CD14-positive monocyte (primary cell): ENCODE data around the gene CHMP4A. TPM values are rescaled to one million over a fixed set of nuclear protein-coding genes. Genes with fewer than 3 reads are reported as not detected.

Experiments used
- DNase-seq, 3 donors: peaks; one replicate each; pipeline ENCODE4 v3.0.0-alpha.2; 2011 to 2022
- H2AFZ ChIP-seq: 2 replicates; pipeline ENCODE4 v1.6.0; 2012; ENCODE audit warnings: mild to moderate bottlenecking, low read depth, low read length, inconsistent platforms; ENCODE audit not compliant: insufficient read depth, poor library complexity, severe bottlenecking
- H3K27ac ChIP-seq, 2 donors: 1 replicate in 1 of 2; 2 replicates in 1 of 2; pipeline ENCODE4 v1.5.1; 2012 to 2013; ENCODE audit warnings: low read length in 2 of 2, control low read depth in 1 of 2, inconsistent platforms in 1 of 2, low read depth in 1 of 2, mild to moderate bottlenecking in 1 of 2
- H3K27me3 ChIP-seq, 2 donors: one replicate each; pipeline versions ENCODE4 v1.6.0 to v1.6.1; 2011 to 2013; ENCODE audit warnings: low read length in 2 of 2; ENCODE audit not compliant: control insufficient read depth in 2 of 2, insufficient read depth in 2 of 2
- H3K36me3 ChIP-seq, 2 donors: replicated peaks in 1 of 2; 1 replicate in 1 of 2; 2 replicates in 1 of 2; pipeline versions ENCODE4 v1.5.1 to v1.6.1; 2012 to 2013; ENCODE audit warnings: low read length in 2 of 2, control low read depth in 1 of 2, inconsistent platforms in 1 of 2, mild to moderate bottlenecking in 1 of 2; ENCODE audit not compliant: insufficient read depth in 2 of 2, control insufficient read depth in 1 of 2
- H3K4me1 ChIP-seq, 2 donors: 1 replicate in 1 of 2; 2 replicates in 1 of 2; pipeline versions ENCODE4 v1.5.1 to v1.6.1; 2012 to 2013; ENCODE audit warnings: low read length in 2 of 2, control low read depth in 1 of 2, inconsistent platforms in 1 of 2, mild to moderate bottlenecking in 1 of 2, moderate library complexity in 1 of 2; ENCODE audit not compliant: insufficient read depth in 2 of 2, control insufficient read depth in 1 of 2
- H3K4me2 ChIP-seq: replicated peaks from 2 replicates; pipeline ENCODE3; 2012; ENCODE audit warnings: low read length, moderate library complexity, mild to moderate bottlenecking; ENCODE audit not compliant: poor library complexity, severe bottlenecking; ENCODE audit errors: extremely low read depth
- H3K4me3 ChIP-seq, 3 experiments: fragments of 200-600 bp in 1 of 3; sonication (generic) in 1 of 3; replicated peaks in 1 of 3; 1 replicate in 2 of 3; 2 replicates in 1 of 3; pipeline ENCODE4 v1.5.1; 2011 to 2013; ENCODE audit warnings: low read length in 3 of 3, mild to moderate bottlenecking in 3 of 3, control low read depth in 2 of 3, low read depth in 2 of 3, inconsistent platforms in 1 of 3, moderate library complexity in 1 of 3
- H3K79me2 ChIP-seq: 2 replicates; pipeline ENCODE4 v1.6.0; 2012; ENCODE audit warnings: mild to moderate bottlenecking, control low read depth, inconsistent platforms, low read length, moderate library complexity; ENCODE audit not compliant: insufficient read depth
- H3K9ac ChIP-seq: 2 replicates; pipeline ENCODE4 v1.6.0; 2017; ENCODE audit warnings: low read length, mild to moderate bottlenecking; ENCODE audit not compliant: insufficient read depth, poor library complexity, severe bottlenecking
- H3K9me3 ChIP-seq, 2 donors: replicated peaks in 1 of 2; 1 replicate in 1 of 2; 2 replicates in 1 of 2; pipeline versions ENCODE4 v1.5.1 to v1.6.1; 2012 to 2013; ENCODE audit warnings: low read length in 2 of 2, control low read depth in 1 of 2; ENCODE audit not compliant: control insufficient read depth in 1 of 2, insufficient read depth in 1 of 2
- H4K20me1 ChIP-seq: 2 replicates; pipeline ENCODE4 v1.6.0; 2012; ENCODE audit warnings: mild to moderate bottlenecking, low read length, control low read depth, moderate library complexity; ENCODE audit not compliant: insufficient read depth
- H3K27ac Mint-ChIP-seq, 7 donors: one replicate each; pipeline ENCODE4 v1.8.0; 2020; ENCODE audit warnings: mild to moderate bottlenecking in 7 of 7, mixed read lengths in 7 of 7, moderate library complexity in 6 of 7, inconsistent platforms in 2 of 7
- H3K27me3 Mint-ChIP-seq, 3 donors: one replicate each; pipeline ENCODE4 v1.8.0; 2021 to 2022; ENCODE audit warnings: low read depth in 3 of 3, mild to moderate bottlenecking in 3 of 3, mixed read lengths in 3 of 3, moderate library complexity in 3 of 3, inconsistent platforms in 1 of 3
- H3K36me3 Mint-ChIP-seq, 2 donors: one replicate each; pipeline ENCODE4 v1.8.0; 2020; ENCODE audit warnings: mixed read lengths in 2 of 2, inconsistent platforms in 1 of 2, mild to moderate bottlenecking in 1 of 2
- H3K4me1 Mint-ChIP-seq: one replicate; pipeline ENCODE4 v1.8.0; 2020; ENCODE audit warnings: mild to moderate bottlenecking, mixed read lengths
- H3K4me3 Mint-ChIP-seq, 2 donors: one replicate each; pipeline ENCODE4 v1.8.0; 2020; ENCODE audit warnings: mild to moderate bottlenecking in 2 of 2, mixed read lengths in 2 of 2, moderate library complexity in 1 of 2
- H3K9me3 Mint-ChIP-seq, 7 donors: one replicate each; pipeline ENCODE4 v1.8.0; 2020 to 2022; ENCODE audit warnings: mixed read lengths in 7 of 7, mild to moderate bottlenecking in 6 of 7, moderate library complexity in 6 of 7, inconsistent platforms in 2 of 7
- CTCF ChIP-seq: fragments of 200-600 bp; IDR thresholded peaks from one replicate; pipeline ENCODE4 v1.8.0; 2022; ENCODE audit warnings: antibody characterized with exemption, mild to moderate bottlenecking
- WGBS: methylation state at CpG from one replicate; pipeline ENCODE4 v1.1.5; 2013; ENCODE audit warnings: missing lambda C conversion rate; ENCODE audit not compliant: insufficient coverage; 5-methylcytosine and 5-hydroxymethylcytosine counted together
- intact Hi-C, 2 donors: fragments of 100-400 bp; cut with micrococcal nuclease; formaldehyde crosslinking; loops; one replicate each; pipeline versions ENCODE4 v1.15.0 to v1.15.1; 2023
- polyA plus RNA-seq, 3 donors: library from polyadenylated mRNA; depleted of rRNA in 1 of 3; unstranded in 2 of 3; stranded (reverse) in 1 of 3; fragments of 300-500 nt in 2 of 3; fragments of >200 nt in 1 of 3; fragmentation: Illumina TruSeq in 2 of 3; gene quantifications; 1 replicate in 2 of 3; 2 replicates in 1 of 3; pipeline ENCODE4 v1.2.3, GENCODE V29; 2012 to 2021
- small RNA-seq: library from RNA; depleted of rRNA; stranded (forward); fragments of <200 nt; gene quantifications from one replicate; pipeline ENCODE3, GENCODE V24; 2012; ENCODE audit warnings: low read depth; ENCODE audit not compliant: insufficient read length

Gene CHMP4A
- polyA plus RNA-seq, 3 donors, result 99.0 to 128 (median 102) TPM

GRCh38 chr14:24160499-24160849, 52.8 kb downstream of the CHMP4A start:
- Mint-ChIP-seq H3K36me3 (peaks cover 68 to 88% of the 10 kb centered on the region in 2 donors), H3K9me3 (no peaks in the 10 kb centered on the region), H3K27ac (peak overlapping the region; percentile 96 to 99 (median 97)), H3K4me1 (peaks cover 50% of the 10 kb centered on the region), H3K4me3 (no peak overlapping the region), H3K27me3 (no peaks in the 10 kb centered on the region)
- WGBS, result 100% methylated on average over 4 of the region's 4 CpGs
- intact Hi-C loops, result loop anchor here in 1 of 2 donors (2.0 kb wide), 1 partner anchor 14 kb away; the partner anchor contains the start of genes PSME2 and RNF31
- peak overlapping the region; percentile 94 for H3K9ac ChIP-seq
- H3K4me1 ChIP-seq, result peaks cover 35 to 59% of the 10 kb centered on the region in 2 donors
- peak overlapping the region; percentile 65 for H2AFZ ChIP-seq
- peaks cover 70 to 74% of the 10 kb centered on the region in 2 donors for H3K36me3 ChIP-seq
- H3K4me3 ChIP-seq, result peak overlapping the region in 1 of 3 experiments; percentile 100
- peaks cover 43% of the 10 kb centered on the region for H3K79me2 ChIP-seq
- no peak for TF ChIP-seq CTCF
- DNase-seq, result no peak
- peaks cover 35% of the 10 kb centered on the region for H4K20me1 ChIP-seq
- no peaks in the 10 kb centered on the region for H3K27me3 ChIP-seq
- H3K27ac ChIP-seq, result peak overlapping the region; percentile 76 to 100
- no peaks in the 10 kb centered on the region for H3K9me3 ChIP-seq
- H3K4me2 ChIP-seq, result peak overlapping the region; percentile 85

- Mint-ChIP-seq H3K27ac (peak overlapping the region; percentile 76 to 99 (median 97)), H3K4me1 (peaks cover 46% of the 10 kb centered on the region), H3K27me3 (no peaks in the 10 kb centered on the region), H3K36me3 (peaks cover 68 to 88% of the 10 kb centered on the region in 2 donors), H3K4me3 (no peak overlapping the region), H3K9me3 (no peaks in the 10 kb centered on the region)
- Histone ChIP-seq H2AFZ (no peak overlapping the region), H3K36me3 (peaks cover 70 to 74% of the 10 kb centered on the region in 2 donors), H3K27me3 (no peaks in the 10 kb centered on the region), H4K20me1 (peaks cover 30% of the 10 kb centered on the region), H3K4me2 (no peak overlapping the region), H3K4me3 (peak overlapping the region in 1 of 3 experiments; percentile 100), H3K9me3 (no peaks in the 10 kb centered on the region), H3K4me1 (peaks cover 29 to 53% of the 10 kb centered on the region in 2 donors), H3K9ac (no peak overlapping the region), H3K79me2 (peaks cover 42% of the 10 kb centered on the region), H3K27ac (peak overlapping the region; percentile 76 to 100)
- intact Hi-C loops, result loop anchor here in 1 of 2 donors (2.0 kb wide), 1 partner anchor 13 kb away; the partner anchor contains the start of genes PSME2 and RNF31
- DNase-seq, result no peak
- 97% methylated on average over 6 of the region's 11 CpGs for WGBS
- no peak for TF ChIP-seq CTCF
Observed at GRCh38 chr14:24159777-24160498, 53.4 kb downstream of the CHMP4A start.

Small RNAs within 50 kb of the gene (small RNA-seq; reads per million reads assigned to genes)
- gene AL136295.4 (not detected), gene CHMP4A (not detected), gene IPO4 (not detected), gene IRF9 (not detected), gene MDP1 (not detected)

Other genes starting within 250 kb of the CHMP4A start
- 10 to 100 TPM; 22.1 to 46.6 (median 42.6) TPM for gene DHRS4L2, start 224.6 kb downstream of the CHMP4A start, polyA plus RNA-seq
- gene CARMIL3, start 161.5 kb downstream of the CHMP4A start, polyA plus RNA-seq, result 1 to 10 TPM in 1 of 3 donors, not detected in 2; 1.0 TPM
- not detected for gene CPNE6, start 141.9 kb downstream of the CHMP4A start, polyA plus RNA-seq
- 10 to 100 TPM; 29.9 to 34.2 (median 31.3) TPM for gene PCK2, start 119.2 kb downstream of the CHMP4A start, polyA plus RNA-seq
- gene DCAF11, start 98.7 kb downstream of the CHMP4A start, polyA plus RNA-seq, result 10 to 100 TPM; 45.6 to 56.6 (median 48.8) TPM
- 1 to 10 TPM; 1.1 to 1.5 (median 1.3) TPM for gene NRL, start 98.5 kb downstream of the CHMP4A start, polyA plus RNA-seq
- gene FITM1, start 82.8 kb downstream of the CHMP4A start, polyA plus RNA-seq, result 1 to 10 TPM in 1 of 3 donors, not detected in 2; 2.1 TPM
- 100 to 1,000 TPM; 435 to 759 (median 729) TPM for gene PSME1, start 77.3 kb downstream of the CHMP4A start, polyA plus RNA-seq
- gene EMC9, start 71.9 kb downstream of the CHMP4A start, polyA plus RNA-seq, result 1 to 10 TPM; 6.4 to 9.4 (median 8.5) TPM
- gene PSME2, start 66.9 kb downstream of the CHMP4A start, polyA plus RNA-seq, result 100 to 1,000 TPM; 237 to 593 (median 579) TPM
- gene RNF31, start 66.0 kb downstream of the CHMP4A start, polyA plus RNA-seq, result 10 to 100 TPM; 30.7 to 63.2 (median 36.8) TPM
- 100 to 1,000 TPM in 1 of 3 donors, 10 to 100 TPM in 2; 44.7 to 208 (median 56.0) TPM for gene IRF9, start 52.2 kb downstream of the CHMP4A start, polyA plus RNA-seq
- gene REC8, start 41.4 kb downstream of the CHMP4A start, polyA plus RNA-seq, result 10 to 100 TPM in 1 of 3 donors, 1 to 10 TPM in 2; 1.4 to 46.4 (median 2.3) TPM
- 10 to 100 TPM in 1 of 3 donors, 1 to 10 TPM in 2; 4.1 to 14.2 (median 4.3) TPM for gene IPO4, start 24.7 kb downstream of the CHMP4A start, polyA plus RNA-seq
- 10 to 100 TPM; 14.6 to 56.0 (median 51.1) TPM for gene TM9SF1, start 18.0 kb downstream of the CHMP4A start, polyA plus RNA-seq
- gene TSSK4, start 7.8 kb downstream of the CHMP4A start, polyA plus RNA-seq, result under 1 TPM in 2 of 3 donors, not detected in 1; 0.07 to 0.13 TPM
- gene MDP1, start 2.6 kb upstream of the CHMP4A start, polyA plus RNA-seq, result 10 to 100 TPM; 17.5 to 49.6 (median 37.5) TPM
- 100 to 1,000 TPM; 164 to 335 (median 306) TPM for gene NEDD8, start 18.9 kb upstream of the CHMP4A start, polyA plus RNA-seq
- gene GMPR2, start 19.4 kb upstream of the CHMP4A start, polyA plus RNA-seq, result 10 to 100 TPM; 84.4 to 84.7 (median 84.5) TPM
- 100 to 1,000 TPM in 2 of 3 donors, 10 to 100 TPM in 1; 63.6 to 151 (median 137) TPM for gene TINF2, start 29.1 kb upstream of the CHMP4A start, polyA plus RNA-seq
- gene TGM1, start 49.7 kb upstream of the CHMP4A start, polyA plus RNA-seq, result 1 to 10 TPM in 1 of 3 donors, not detected in 2; 7.8 TPM
- 100 to 1,000 TPM in 1 of 3 donors, 10 to 100 TPM in 2; 34.5 to 125 (median 35.4) TPM for gene RABGGTA, start 58.1 kb upstream of the CHMP4A start, polyA plus RNA-seq
- gene DHRS1, start 86.3 kb upstream of the CHMP4A start, polyA plus RNA-seq, result 10 to 100 TPM; 31.6 to 49.4 (median 48.8) TPM
- 10 to 100 TPM in 1 of 3 donors, 1 to 10 TPM in 2; 1.2 to 16.6 (median 1.3) TPM for gene NOP9, start 86.4 kb upstream of the CHMP4A start, polyA plus RNA-seq
- 100 to 1,000 TPM in 1 of 3 donors, 10 to 100 TPM in 2; 36.4 to 126 (median 63.8) TPM for gene CIDEB, start 94.5 kb upstream of the CHMP4A start, polyA plus RNA-seq
- gene LTB4R2, start 96.7 kb upstream of the CHMP4A start, polyA plus RNA-seq, result 10 to 100 TPM in 1 of 3 donors, 1 to 10 TPM in 2; 2.7 to 25.1 (median 2.9) TPM
- gene LTB4R, start 98.0 kb upstream of the CHMP4A start, polyA plus RNA-seq, result 10 to 100 TPM; 51.5 to 98.5 (median 87.3) TPM
- gene ADCY4, start 121.6 kb upstream of the CHMP4A start, polyA plus RNA-seq, result 10 to 100 TPM in 1 of 3 donors, under 1 TPM in 2; 0.69 to 11.9 (median 0.70) TPM
- 10 to 100 TPM; 11.7 to 69.6 (median 11.8) TPM for gene RIPK3, start 126.5 kb upstream of the CHMP4A start, polyA plus RNA-seq
- gene NFATC4, start 154.7 kb upstream of the CHMP4A start, polyA plus RNA-seq, result not detected
- under 1 TPM; 0.18 to 0.84 (median 0.40) TPM for gene NYNRIN, start 185.5 kb upstream of the CHMP4A start, polyA plus RNA-seq
- 1 to 10 TPM in 1 of 3 donors, under 1 TPM in 1, not detected in 1; 0.07 to 1.1 TPM for gene CBLN3, start 216.2 kb upstream of the CHMP4A start, polyA plus RNA-seq
- gene KHNYN, start 216.5 kb upstream of the CHMP4A start, polyA plus RNA-seq, result 10 to 100 TPM; 12.4 to 39.8 (median 16.0) TPM
- gene SDR39U1, start 229.3 kb upstream of the CHMP4A start, polyA plus RNA-seq, result 100 to 1,000 TPM in 1 of 3 donors, 10 to 100 TPM in 2; 37.3 to 110 (median 39.2) TPM